ENCODE measurements around the gene IQCE. TPM values are rescaled to one million over a fixed set of nuclear protein-coding genes. Genes with fewer than 3 reads are reported as not detected.
A peak's percentile ranks its signal among the peaks of the same experiment; 100 is the strongest.

The IQCE gene
- total and polyA plus RNA-seq, 10 of the 15 experiments (the other 5 are each of a cell fraction or from before 2014, with no cell fraction given) = 0.37 to 8.1 (median 3.7) TPM

- no peak for TF ChIP-seq CREM (IDR thresholded peaks at IDR 0.05; ENCODE audit: low read depth)
- TF ChIP-seq RAD51 (IDR thresholded peaks at IDR 0.05) = no peak
- TF ChIP-seq ZBTB33 (IDR thresholded peaks at IDR 0.05) = no peak
- no peak for TF ChIP-seq KAT2A (conservative IDR thresholded peaks at IDR 0.05; ENCODE audit: control insufficient read depth, low read depth, low read length)
- TF ChIP-seq PBX3 (IDR thresholded peaks at IDR 0.05; ENCODE audit: insufficient replicate concordance, low read depth, low read length) = no peak
- TF ChIP-seq ZNF687 (IDR thresholded peaks at IDR 0.05) = no peak
- TF ChIP-seq BMI1 (IDR thresholded peaks at IDR 0.05; ENCODE audit: borderline replicate concordance) = no peak
- TF ChIP-seq RFX5 (IDR thresholded peaks at IDR 0.05; ENCODE audit: low read depth, low read length) = no peak
- no peak for TF ChIP-seq POLR2AphosphoS2 (IDR thresholded peaks at IDR 0.05; ENCODE audit: low read depth, low read length)
- TF ChIP-seq SPI1 (IDR thresholded peaks at IDR 0.05; ENCODE audit: borderline replicate concordance, insufficient read depth, low read depth, low read length) = no peak
- no peak for TF ChIP-seq SREBF1 (IDR thresholded peaks at IDR 0.05; ENCODE audit: low read length)
- no peak for TF ChIP-seq RCOR1 (conservative IDR thresholded peaks at IDR 0.05; ENCODE audit: low read depth, low read length)
- TF ChIP-seq HDGF (IDR thresholded peaks at IDR 0.05) = no peak
- peak; percentile 76; the same call in 1 of the 2 replicates for TF ChIP-seq DPF2 (IDR thresholded peaks at IDR 0.05)
- no peak for TF ChIP-seq PAX8 (IDR thresholded peaks at IDR 0.05)
- no peak for TF ChIP-seq MAX (IDR thresholded peaks at IDR 0.05; ENCODE audit: low read depth, low read length)
- no peak for TF ChIP-seq MYB (IDR thresholded peaks at IDR 0.05; ENCODE audit: borderline replicate concordance, low read depth, low read length)
- no peak for TF ChIP-seq ZNF207 (IDR thresholded peaks at IDR 0.05; ENCODE audit: borderline replicate concordance)
- no peak for TF ChIP-seq HDAC2 (IDR thresholded peaks at IDR 0.05)
- TF ChIP-seq YBX1 (IDR thresholded peaks at IDR 0.05) = no peak
- no peak for TF ChIP-seq RELA (IDR thresholded peaks at IDR 0.05; ENCODE audit: borderline replicate concordance, partially characterized antibody)
- no peak for TF ChIP-seq FOXK2 (IDR thresholded peaks at IDR 0.05)
- TF ChIP-seq MTA2 (IDR thresholded peaks at IDR 0.05; ENCODE audit: low read depth) = peak; percentile 43; the same call in 1 of the 2 replicates
- no peak for TF ChIP-seq USF2 (IDR thresholded peaks at IDR 0.05; ENCODE audit: borderline replicate concordance, low read depth, low read length)
- TF ChIP-seq HCFC1 (IDR thresholded peaks at IDR 0.05; ENCODE audit: low read length) = no peak
Observed at GRCh38 chr7:2521952-2522591, 36.7 kb upstream of the IQCE start (continued).
